ENCODE data around the gene OCA2. TPM values are rescaled to one million over a fixed set of nuclear protein-coding genes. Genes with fewer than 3 reads are reported as not detected.

The OCA2 gene
- total RNA-seq, 3 donors from 2014 or later (not counting 1 experiment from before 2014, with no cell fraction given) = 0.35 to 1.5 (median 0.56) TPM

DNA sequence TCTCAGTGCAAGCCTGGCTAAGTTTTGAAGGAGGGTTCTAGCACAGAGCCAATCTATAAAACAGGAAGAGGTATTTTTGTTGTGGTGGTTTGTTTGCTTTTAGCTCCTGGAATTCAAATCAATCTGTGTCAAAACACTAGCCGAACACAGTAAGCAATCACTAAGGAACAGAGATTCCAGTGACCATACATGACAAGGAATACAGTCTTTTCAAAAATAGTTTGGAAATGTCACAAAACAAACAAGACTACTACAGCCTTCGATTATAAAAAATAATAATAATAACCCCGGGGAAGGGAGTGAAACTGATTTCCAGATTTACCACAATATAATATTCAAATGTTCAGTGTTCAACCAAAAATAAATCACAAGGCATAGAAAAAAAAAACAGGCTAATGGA, 166.5 kb downstream of the OCA2 start:
- H3K4me3 Mint-ChIP-seq = no peak overlapping the region
- no peaks in the 10 kb centered on the region for H3K27me3 Mint-ChIP-seq (ENCODE audit: low read depth in 2 of 2)
- no peaks in the 10 kb centered on the region for H3K4me1 ChIP-seq (ENCODE audit: control insufficient read depth, insufficient read depth, low read length)
- H3K9me3 Mint-ChIP-seq = peaks cover 2 to 5% of the 10 kb centered on the region in 2 donors
- no peaks in the 10 kb centered on the region for H3K27me3 ChIP-seq (ENCODE audit: control insufficient read depth, insufficient read depth, low read length)
- H3K36me3 Mint-ChIP-seq = no peaks in the 10 kb centered on the region
- no peaks in the 10 kb centered on the region for H3K36me3 ChIP-seq (ENCODE audit: control insufficient read depth, insufficient read depth, low read length)
- H3K27ac ChIP-seq (ENCODE audit: low read length) = no peak overlapping the region
- intact Hi-C loops (cut with micrococcal nuclease) = no loop called here
- H3K4me1 Mint-ChIP-seq = no peaks in the 10 kb centered on the region
- H3K4me3 ChIP-seq (ENCODE audit: low read length) = no peak overlapping the region
- 100% methylated on average over 1 of the region's 3 CpGs for WGBS (ENCODE audit: insufficient coverage)
- TF ChIP-seq, protein P1, sequence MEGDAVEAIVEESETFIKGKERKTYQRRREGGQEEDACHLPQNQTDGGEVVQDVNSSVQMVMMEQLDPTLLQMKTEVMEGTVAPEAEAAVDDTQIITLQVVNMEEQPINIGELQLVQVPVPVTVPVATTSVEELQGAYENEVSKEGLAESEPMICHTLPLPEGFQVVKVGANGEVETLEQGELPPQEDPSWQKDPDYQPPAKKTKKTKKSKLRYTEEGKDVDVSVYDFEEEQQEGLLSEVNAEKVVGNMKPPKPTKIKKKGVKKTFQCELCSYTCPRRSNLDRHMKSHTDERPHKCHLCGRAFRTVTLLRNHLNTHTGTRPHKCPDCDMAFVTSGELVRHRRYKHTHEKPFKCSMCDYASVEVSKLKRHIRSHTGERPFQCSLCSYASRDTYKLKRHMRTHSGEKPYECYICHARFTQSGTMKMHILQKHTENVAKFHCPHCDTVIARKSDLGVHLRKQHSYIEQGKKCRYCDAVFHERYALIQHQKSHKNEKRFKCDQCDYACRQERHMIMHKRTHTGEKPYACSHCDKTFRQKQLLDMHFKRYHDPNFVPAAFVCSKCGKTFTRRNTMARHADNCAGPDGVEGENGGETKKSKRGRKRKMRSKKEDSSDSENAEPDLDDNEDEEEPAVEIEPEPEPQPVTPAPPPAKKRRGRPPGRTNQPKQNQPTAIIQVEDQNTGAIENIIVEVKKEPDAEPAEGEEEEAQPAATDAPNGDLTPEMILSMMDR (IDR thresholded peaks at IDR 0.05) = no peak
- DNase-seq (no peak), ATAC-seq (no peak)
- no peak overlapping the region for H3K27ac Mint-ChIP-seq
- H3K9me3 ChIP-seq (ENCODE audit: control insufficient read depth, insufficient read depth, low read length) = peaks cover 5% of the 10 kb centered on the region

GRCh38 chr15:27928386-27928785, 170.7 kb downstream of the OCA2 start:
- Histone ChIP-seq H3K4me1 (ENCODE audit: control insufficient read depth, insufficient read depth, low read length) (no peaks in the 10 kb centered on the region), H3K27me3 (ENCODE audit: control insufficient read depth, insufficient read depth, low read length) (no peaks in the 10 kb centered on the region), H3K27ac (ENCODE audit: low read length) (no peak overlapping the region), H3K4me3 (ENCODE audit: low read length) (no peak overlapping the region), H3K36me3 (ENCODE audit: control insufficient read depth, insufficient read depth, low read length) (no peaks in the 10 kb centered on the region), H3K9me3 (ENCODE audit: control insufficient read depth, insufficient read depth, low read length) (peaks cover 5% of the 10 kb centered on the region)
- Mint-ChIP-seq H3K27me3 (ENCODE audit: low read depth in 2 of 2) (no peaks in the 10 kb centered on the region), H3K9me3 (peaks cover 2% of the 10 kb centered on the region in 2 donors), H3K4me3 (no peak overlapping the region), H3K4me1 (no peaks in the 10 kb centered on the region), H3K36me3 (no peaks in the 10 kb centered on the region), H3K27ac (no peak overlapping the region)
- ATAC-seq = no peak
- no peak for DNase-seq
- TF ChIP-seq, protein P1 (IDR thresholded peaks at IDR 0.05) = no peak
- intact Hi-C loops (cut with micrococcal nuclease) = no loop called here
- 80% methylated on average over 1 of the region's 1 CpG for WGBS (ENCODE audit: insufficient coverage)

DNA sequence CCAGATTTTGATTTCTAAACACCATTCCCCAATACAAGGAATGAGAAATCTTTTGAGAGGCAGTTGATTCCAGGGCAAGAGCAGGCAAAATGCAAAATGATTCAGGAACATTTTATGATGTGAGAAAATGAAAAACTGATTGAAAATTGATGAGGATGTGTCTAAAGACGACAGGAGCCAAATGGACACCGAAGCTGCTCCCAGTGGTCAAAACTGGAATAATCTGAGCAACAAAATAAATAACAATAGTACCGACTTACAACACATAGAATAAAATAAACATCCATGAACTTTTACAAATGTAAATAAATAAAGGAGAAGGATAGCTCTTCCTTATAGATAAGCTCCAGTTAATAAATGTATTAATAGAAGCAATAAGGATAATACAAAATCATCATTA, 186.8 kb downstream of the OCA2 start:
- TF ChIP-seq, protein P1 (IDR thresholded peaks at IDR 0.05) = no peak
- H3K4me1 Mint-ChIP-seq = no peaks in the 10 kb centered on the region
- ATAC-seq (no peak), DNase-seq (no peak)
- H3K27ac Mint-ChIP-seq = no peak overlapping the region
- no peak overlapping the region for H3K4me3 ChIP-seq (ENCODE audit: low read length)
- no peak overlapping the region for H3K27ac ChIP-seq (ENCODE audit: low read length)
- no peaks in the 10 kb centered on the region for H3K4me1 ChIP-seq (ENCODE audit: control insufficient read depth, insufficient read depth, low read length)
- peaks cover 9 to 13% of the 10 kb centered on the region in 2 donors for H3K9me3 Mint-ChIP-seq
- WGBS (ENCODE audit: insufficient coverage) = 92% methylated on average over 2 of the region's 3 CpGs
- H3K27me3 ChIP-seq (ENCODE audit: control insufficient read depth, insufficient read depth, low read length) = no peaks in the 10 kb centered on the region
- no peaks in the 10 kb centered on the region for H3K36me3 Mint-ChIP-seq
- H3K36me3 ChIP-seq (ENCODE audit: control insufficient read depth, insufficient read depth, low read length) = no peaks in the 10 kb centered on the region
- H3K4me3 Mint-ChIP-seq = no peak overlapping the region
- intact Hi-C loops (cut with micrococcal nuclease) = no loop called here
- no peaks in the 10 kb centered on the region for H3K9me3 ChIP-seq (ENCODE audit: control insufficient read depth, insufficient read depth, low read length)
- H3K27me3 Mint-ChIP-seq (ENCODE audit: low read depth in 2 of 2) = no peaks in the 10 kb centered on the region

GRCh38 chr15:27906802-27907201, 192.3 kb downstream of the OCA2 start:
- H3K4me1 ChIP-seq (ENCODE audit: control insufficient read depth, insufficient read depth, low read length) = no peaks in the 10 kb centered on the region
- H3K4me3 Mint-ChIP-seq = no peak overlapping the region
- no peaks in the 10 kb centered on the region for H3K4me1 Mint-ChIP-seq
- no peaks in the 10 kb centered on the region for H3K36me3 Mint-ChIP-seq
- peaks cover 7% of the 10 kb centered on the region for H3K9me3 ChIP-seq (ENCODE audit: control insufficient read depth, insufficient read depth, low read length)
- DNase-seq (no peak), ATAC-seq (no peak)
- TF ChIP-seq, protein P1 (IDR thresholded peaks at IDR 0.05) = no peak
- H3K27me3 ChIP-seq (ENCODE audit: control insufficient read depth, insufficient read depth, low read length) = no peaks in the 10 kb centered on the region
- H3K27me3 Mint-ChIP-seq (ENCODE audit: low read depth in 2 of 2) = no peaks in the 10 kb centered on the region
- peaks cover 4 to 10% of the 10 kb centered on the region in 2 donors for H3K9me3 Mint-ChIP-seq
- no peak overlapping the region for H3K27ac Mint-ChIP-seq
- no peak overlapping the region for H3K4me3 ChIP-seq (ENCODE audit: low read length)
- intact Hi-C loops (cut with micrococcal nuclease) = no loop called here
- H3K36me3 ChIP-seq (ENCODE audit: control insufficient read depth, insufficient read depth, low read length) = no peaks in the 10 kb centered on the region
- 84% methylated on average over 2 of the region's 4 CpGs for WGBS (ENCODE audit: insufficient coverage)
- no peak overlapping the region for H3K27ac ChIP-seq (ENCODE audit: low read length)
